A549 (cell line): ENCODE results near the gene NDUFA13.
A peak's percentile ranks its signal among the peaks of the same experiment; 100 is the strongest.

ENCODE experiments used
- CEBPB ChIP-seq, 2 experiments: fragments of >200 bp in 1 of 2; sonication (Bioruptor Twin) in 1 of 2; formaldehyde crosslinking in 1 of 2; IDR thresholded peaks; 2 replicates each; pipeline ENCODE4 v1.6.1; 2012 to 2016
- CTCF ChIP-seq: fragments of >200 bp; sonication (Bioruptor Twin); formaldehyde crosslinking; IDR thresholded peaks from 3 replicates; pipeline ENCODE4 v1.5.1; 2016
- ESRRA ChIP-seq: fragments of 150-350 bp; IDR thresholded peaks from 2 replicates; pipeline ENCODE4 v1.6.1; 2014; ENCODE audit warnings: mild to moderate bottlenecking, low read length, borderline replicate concordance
- HOXB13 ChIP-seq: fragments of 250-450 bp; sonication (Bioruptor Pico); IDR thresholded peaks from 2 replicates; pipeline ENCODE4 v1.5.0; 2020; ENCODE audit warnings: low read depth, mild to moderate bottlenecking, moderate library complexity
- JUN ChIP-seq, 2 experiments: fragments of >200 bp; sonication (Bioruptor Twin); formaldehyde crosslinking; IDR thresholded peaks; 2 replicates in 1 of 2; 3 replicates in 1 of 2; pipeline ENCODE4 v1.6.1; 2016 to 2017
- KDM5A ChIP-seq: fragments of 200-600 bp; sonication (generic); IDR thresholded peaks from 2 replicates; pipeline ENCODE4 v1.6.1; 2016; ENCODE audit warnings: antibody characterized with exemption, mild to moderate bottlenecking
- MAFK ChIP-seq: fragments of 450-650 bp; IDR thresholded peaks from 2 replicates; pipeline ENCODE4 v1.6.1; 2014; ENCODE audit not compliant: partially characterized antibody
- NR3C1 ChIP-seq: fragments of >200 bp; sonication (Bioruptor Twin); formaldehyde crosslinking; IDR thresholded peaks from 3 replicates; pipeline ENCODE4 v1.6.1; 2017
- RAD21 ChIP-seq, 2 experiments: fragments of >200 bp in 1 of 2; sonication (Bioruptor Twin) in 1 of 2; formaldehyde crosslinking in 1 of 2; IDR thresholded peaks in 1 of 2; conservative IDR thresholded peaks in 1 of 2; 2 replicates in 1 of 2; 3 replicates in 1 of 2; pipeline ENCODE4 v1.6.1; 2012 to 2018; ENCODE audit warnings: inconsistent platforms in 1 of 2
- USF2 ChIP-seq: fragments of 450-650 bp; IDR thresholded peaks from 2 replicates; pipeline ENCODE4 v1.6.1; 2014; ENCODE audit warnings: antibody characterized with exemption

- no peak for TF ChIP-seq MAFK
- no peak for TF ChIP-seq ESRRA
- TF ChIP-seq CEBPB (IDR thresholded peaks at IDR 0.05): no peak
- TF ChIP-seq CTCF: no peak
- TF ChIP-seq RAD21 (conservative IDR thresholded peaks at IDR 0.05 in 1 of 2, IDR thresholded peaks at IDR 0.05 in 1 of 2): peak in 1 of 2 experiments; percentile 37; a peak in 2 of 5 replicates
- TF ChIP-seq NR3C1: no peak
- no peak for TF ChIP-seq KDM5A
- TF ChIP-seq HOXB13 (CRISPR knock-in tag): no peak
- no peak for TF ChIP-seq USF2
- TF ChIP-seq JUN (IDR thresholded peaks at IDR 0.05): no peak
Measured at GRCh38 chr19:19475849-19476828, 39.9 kb upstream of the NDUFA13 start.
